Stimulated activated CD8-positive, alpha-beta memory T cell treated with anti-CD3 and anti-CD28 coated beads, Interleukin-7, amount 100 ng/mL, for 1 hour (primary cell): ENCODE data around the gene CLEC11A.

Experiments used
- DNase-seq, 2 donors: peaks; one replicate each; pipeline ENCODE4 v3.0.0-alpha.2; 2020; ENCODE audit warnings: low read depth in 2 of 2

The CLEC11A gene, protein sequence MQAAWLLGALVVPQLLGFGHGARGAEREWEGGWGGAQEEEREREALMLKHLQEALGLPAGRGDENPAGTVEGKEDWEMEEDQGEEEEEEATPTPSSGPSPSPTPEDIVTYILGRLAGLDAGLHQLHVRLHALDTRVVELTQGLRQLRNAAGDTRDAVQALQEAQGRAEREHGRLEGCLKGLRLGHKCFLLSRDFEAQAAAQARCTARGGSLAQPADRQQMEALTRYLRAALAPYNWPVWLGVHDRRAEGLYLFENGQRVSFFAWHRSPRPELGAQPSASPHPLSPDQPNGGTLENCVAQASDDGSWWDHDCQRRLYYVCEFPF

DNA sequence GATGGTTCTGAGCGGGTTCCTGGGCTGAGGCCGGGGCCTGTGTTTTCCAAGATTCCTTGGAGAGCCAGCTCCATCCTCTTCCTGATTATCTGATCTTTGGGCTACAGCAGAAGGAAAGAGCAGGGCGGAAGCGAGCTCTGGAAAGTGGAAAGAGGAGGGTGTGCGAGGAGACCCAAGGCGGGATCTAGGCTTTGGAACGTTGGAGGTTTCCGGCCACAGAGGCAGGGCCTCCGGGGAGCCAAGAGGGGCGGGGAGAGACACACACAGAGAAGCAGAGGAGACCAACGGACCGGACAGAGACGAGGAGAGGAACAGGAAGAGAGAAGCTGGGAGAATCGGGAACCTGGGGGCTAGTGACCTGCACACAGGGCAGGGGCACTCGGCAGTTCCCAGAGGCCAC is at the start of gene CLEC11A:
Gene CLEC11A, plus strand, starts transcription at position 296 of the 400 bp plus-strand sequence. CDS start 162 bp downstream, outside the sequence.
- DNase-seq, result no peak

DNA sequence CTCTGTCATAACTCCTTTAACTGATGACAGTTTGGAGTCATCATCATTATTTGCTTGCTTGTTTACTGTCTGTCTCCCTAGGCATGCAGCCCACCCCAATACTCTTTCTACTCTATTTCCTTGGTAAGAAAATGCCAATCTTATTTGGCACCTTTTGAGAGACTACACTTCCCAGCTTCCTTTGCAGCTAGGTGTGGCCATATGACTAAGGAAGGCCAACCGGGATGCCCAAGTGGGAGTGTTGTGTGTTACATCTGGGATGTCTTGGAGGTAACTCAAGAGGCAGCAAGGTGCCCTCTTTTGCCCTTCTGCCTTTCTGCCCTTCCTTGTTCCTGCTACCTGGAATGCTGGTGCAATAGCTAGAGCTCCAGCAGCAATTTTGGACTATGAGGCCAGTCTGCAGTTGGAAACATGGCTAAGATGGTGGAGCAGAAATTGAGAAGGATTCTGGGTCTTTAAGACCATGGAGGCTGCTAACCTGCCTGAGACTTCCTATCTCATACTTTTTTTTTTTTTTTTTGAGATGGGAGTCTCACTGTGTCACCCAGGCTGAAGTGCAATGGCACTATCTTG is 46.5 kb upstream of the CLEC11A start:
- DNase-seq, result no peak

DNA sequence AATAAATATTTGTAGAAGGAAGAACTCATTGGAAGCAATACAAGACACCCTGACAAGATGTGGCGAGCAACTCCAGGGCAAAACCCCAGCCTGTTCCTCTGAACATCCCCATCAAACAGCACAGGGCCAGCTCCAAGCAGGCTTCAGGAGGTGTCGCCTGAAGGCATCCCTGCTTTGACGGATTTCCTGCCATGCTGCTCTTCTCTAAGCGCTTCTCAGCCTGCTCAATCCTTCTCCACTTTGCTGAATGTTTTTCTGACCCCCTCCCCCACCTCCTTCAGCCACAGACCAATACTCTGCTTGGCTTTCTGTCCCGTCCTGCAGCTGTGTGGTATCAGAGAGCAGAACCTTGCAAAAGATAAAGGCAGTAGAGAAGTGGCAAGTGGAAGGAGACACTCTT is 45.5 kb upstream of the CLEC11A start:
- DNase-seq, result no peak

DNA sequence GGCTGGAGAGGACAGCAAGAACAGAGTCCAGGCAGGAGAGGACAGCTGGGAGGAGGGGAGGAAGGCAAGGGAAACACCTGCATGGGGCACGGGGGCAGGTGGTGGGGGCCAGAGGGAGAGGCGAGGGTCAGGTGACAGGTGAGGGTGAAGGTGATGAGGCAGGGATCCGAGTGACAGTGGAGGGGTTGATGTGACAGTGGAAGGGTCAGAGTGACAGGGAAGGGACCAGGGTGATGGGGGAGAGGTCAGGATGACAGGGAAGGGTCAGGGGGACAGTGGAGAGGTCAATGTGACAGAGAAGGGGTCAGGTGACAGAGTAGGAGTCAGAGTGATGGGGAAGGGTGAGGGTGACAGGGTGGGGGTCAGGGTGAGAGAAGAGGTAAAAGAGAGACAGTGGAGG is 44.8 kb upstream of the CLEC11A start:
- no peak for DNase-seq

DNA sequence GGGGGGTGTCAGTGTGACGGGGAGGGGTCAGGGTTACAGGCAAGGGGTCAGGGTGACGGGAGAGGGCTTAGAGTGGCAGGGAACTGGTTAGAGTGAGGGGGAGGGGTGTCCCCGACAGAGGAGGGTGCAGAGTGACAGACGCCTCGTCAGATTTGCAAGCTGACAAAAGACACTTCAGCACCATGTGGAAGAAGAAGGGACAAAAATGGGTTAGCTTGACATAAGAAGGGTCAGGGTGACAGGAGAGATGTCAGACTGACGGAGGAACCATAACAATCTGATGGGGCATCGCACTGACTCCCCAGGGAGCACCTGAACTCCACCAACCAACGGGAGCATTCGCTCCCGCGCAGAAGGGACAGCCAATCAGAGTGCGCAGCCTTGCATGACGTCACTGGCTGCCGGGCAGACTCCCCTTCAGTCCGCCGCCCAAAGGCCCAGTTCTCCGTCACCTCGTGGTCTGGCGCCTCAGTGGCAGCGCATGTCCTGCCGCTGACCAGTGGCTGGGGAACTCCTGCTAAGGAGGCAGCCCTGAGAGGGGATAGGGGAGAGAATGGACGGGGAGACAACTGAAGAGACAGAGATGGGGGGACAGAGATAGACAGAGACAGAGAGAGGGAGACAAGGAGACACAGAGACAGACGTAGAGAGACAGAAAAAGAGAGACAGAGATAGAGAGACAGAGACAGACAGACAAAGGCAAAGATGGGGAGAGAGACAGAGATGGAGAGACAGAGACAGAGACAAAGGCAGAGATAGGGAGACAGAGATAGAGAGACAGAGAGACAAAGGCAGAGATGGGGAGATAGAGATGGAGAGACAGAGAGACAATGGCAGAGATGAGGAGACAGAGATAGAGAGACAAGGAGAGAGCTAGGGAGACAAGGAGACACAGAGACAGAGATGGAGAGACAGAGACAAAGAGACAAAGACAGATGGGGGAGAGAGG is 43.7 kb upstream of the CLEC11A start:
- peak; percentile 51 to 59 for DNase-seq

DNA sequence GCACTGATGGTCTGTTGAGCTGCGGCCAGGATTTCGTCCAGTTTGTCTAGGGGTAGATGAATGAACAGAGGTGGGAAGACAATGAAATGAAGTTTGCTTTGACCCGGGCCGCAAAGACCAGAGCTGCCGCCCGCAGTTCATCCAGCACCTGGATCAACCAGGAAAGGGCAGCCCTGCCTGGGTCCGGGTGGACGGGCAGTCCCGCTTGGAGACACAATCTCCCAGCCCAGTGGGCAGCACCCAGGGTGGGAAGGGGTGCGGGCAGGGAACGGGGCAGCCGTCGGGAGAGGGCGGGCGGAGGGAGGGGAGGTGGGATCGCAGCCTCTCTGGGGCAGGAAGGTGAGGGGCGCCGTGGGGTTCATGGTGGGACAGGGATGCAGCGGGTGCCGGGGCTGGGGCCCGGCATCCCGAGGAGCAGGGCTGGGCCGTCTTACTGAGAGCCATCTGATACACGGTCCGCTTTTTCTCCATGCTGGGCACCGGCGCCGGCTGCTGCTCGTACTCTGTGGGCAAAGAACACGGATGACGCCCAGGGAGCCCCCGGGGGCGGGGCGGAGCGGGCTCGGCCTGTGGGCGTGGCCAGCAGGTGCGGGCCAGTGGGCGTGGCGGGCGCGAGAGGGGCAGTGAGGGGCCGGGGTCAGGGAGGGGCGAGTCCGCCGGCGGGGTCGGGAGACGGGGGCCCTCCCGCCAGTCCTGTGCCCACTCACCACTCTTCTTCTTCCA is 36.7 kb upstream of the CLEC11A start:
- no peak for DNase-seq

DNA sequence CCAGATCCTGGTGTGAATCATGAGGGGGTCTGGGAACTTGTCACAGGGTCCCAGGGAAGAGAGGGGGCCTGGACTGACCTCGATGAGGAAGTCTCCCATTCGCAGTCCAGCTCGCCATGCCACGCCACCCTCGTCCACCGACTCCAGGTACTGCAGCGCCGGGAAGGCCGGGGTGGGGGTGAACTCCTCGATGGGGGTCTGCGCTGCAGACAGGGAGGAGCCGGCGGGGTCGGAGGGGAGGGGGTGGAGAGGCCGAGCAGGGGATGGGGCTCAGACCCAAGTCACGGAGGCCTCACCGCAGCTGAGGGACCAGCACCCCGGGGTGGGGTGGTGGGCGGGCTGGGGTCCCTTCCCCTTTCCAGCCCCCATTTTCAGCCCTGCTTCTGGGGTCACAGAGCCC is 34.4 kb upstream of the CLEC11A start:
- DNase-seq, result no peak

DNA sequence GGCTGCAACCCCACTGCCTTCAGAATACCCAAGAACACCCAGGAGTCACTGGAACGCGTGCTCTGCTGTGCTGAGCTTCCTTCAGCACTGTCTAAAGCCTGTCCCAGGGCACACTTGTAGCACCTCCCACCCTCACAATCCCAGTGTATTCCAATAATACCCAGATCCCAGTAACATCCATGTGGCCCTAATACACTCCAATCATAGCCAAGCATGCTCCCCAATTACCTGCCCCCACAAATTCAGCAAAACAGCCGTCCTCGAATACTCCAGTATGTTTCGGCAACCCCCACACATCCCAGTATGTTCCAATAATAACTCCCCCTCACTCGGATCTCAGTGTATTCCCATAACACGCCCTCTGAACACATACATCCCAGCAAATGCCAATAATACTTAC is 32.7 kb upstream of the CLEC11A start:
- no peak for DNase-seq

DNA sequence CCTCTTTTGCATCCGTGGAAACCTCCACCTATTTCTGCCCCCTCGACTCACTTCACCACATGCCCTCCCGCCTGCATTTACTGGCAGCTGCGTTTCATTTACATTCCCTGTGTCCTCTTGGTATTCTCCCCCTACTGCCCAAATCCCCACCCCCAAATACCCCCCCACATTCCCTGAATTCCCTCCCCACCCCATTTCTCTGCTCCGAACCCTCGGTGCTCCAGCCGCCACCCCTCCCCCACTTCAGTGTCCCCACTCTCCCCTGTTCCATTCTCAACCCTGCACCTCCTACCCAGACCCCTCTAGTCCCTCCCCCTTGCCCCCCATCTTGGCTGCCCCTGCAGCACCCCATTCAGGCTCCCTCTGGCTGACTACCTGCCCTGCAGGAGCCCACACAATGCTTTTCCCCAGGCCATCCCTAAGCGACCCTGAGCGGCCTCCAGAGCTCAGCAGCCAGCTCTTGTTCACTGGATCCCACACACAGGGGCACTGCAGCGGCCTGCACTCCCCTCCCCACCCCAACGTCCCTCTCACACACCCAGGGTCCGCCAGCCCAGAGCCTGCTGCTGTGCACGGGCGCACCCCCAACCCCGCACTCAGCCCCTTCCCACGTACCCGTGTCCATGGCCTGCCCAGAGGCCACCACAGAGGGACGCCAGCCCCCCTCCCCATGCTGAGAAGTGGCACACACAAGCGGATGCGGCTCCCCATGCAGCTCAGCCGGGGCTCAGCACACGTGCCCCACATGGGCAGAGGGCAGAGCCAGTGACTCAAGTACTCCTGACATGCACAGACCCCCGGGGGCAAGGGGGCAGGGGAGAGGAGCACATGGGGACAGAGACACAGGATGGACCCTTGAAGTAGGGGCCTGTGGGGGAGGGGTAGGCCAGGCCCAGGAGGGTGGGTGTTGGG is 29.8 kb upstream of the CLEC11A start:
- no peak for DNase-seq

DNA sequence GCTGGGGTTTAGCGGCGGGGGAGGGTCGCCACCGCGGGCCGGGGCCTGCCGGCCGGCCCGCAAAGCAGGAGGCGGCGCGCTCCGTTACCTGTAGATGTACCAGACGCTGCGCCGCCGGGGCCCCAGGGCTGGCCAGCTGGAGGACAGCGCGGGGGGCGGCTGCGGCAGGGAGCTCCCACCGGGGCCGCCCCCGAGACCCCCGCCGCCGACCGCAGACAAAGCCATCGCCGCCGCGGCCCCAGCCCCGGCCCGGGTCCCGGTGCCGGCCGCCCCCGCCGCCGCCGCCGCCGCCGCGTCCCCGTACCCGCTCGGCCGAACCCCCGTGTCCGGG is 28.4 kb upstream of the CLEC11A start:
- DNase-seq, result no peak

DNA sequence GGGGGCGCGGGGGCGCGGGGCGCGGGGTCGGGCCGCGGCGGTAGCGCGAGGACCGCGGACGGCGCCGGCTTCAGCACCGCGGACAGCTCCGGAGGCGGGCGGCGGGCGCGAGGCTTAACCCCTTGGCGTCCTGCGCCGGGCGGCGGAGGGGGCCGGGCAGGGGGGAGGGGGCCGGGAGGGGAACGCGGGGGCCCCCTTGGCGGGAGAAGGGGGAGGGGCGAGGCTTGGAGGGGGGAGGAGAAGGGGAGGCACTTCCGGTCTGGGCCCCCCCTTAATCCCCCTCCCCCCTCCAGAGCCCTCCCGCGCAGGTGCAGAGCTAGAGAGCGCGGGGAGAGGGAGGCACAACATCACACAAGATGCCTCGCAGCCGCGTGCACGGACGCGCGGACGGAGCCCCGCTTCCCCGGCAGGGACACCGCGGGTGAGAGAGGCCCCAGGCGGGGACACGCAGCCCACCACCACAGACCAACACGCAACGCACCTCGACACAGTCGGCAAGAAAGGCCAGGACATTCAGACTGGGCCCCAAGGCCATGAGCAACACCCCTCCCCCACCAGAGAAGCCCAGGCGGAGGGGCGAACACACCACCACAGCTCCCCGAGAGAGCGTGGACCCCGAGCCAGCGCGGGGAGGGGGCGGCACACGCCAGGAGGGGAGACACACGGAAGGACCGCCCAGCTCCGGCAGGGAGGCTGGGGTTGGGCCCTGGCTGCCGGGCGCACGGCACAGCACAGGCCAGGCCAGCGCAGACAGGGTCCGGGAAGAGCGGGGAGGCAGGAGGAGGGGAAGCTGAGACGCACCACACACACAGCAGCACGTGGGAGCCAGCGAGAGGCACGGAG is 27.7 kb upstream of the CLEC11A start:
- no peak for DNase-seq

DNA sequence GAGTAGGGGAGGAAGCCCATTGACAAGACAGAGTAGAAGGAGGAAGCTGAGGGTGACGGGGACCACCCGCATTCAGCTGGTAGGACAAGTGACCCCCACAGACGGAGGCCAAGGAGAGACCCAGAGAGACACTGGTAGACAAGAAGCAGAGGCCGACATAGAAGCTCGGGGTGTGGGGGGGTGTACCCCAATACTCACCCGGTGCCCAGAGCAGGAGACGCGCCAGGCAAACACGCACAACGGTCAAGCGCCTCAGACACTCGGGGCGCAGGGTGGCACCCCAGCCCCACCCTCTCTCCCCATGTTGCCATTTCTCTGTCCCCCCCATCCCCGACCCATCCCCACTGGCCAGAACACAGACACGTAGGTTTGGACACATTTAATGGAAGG is 27.1 kb upstream of the CLEC11A start:
- DNase-seq, result no peak

DNA sequence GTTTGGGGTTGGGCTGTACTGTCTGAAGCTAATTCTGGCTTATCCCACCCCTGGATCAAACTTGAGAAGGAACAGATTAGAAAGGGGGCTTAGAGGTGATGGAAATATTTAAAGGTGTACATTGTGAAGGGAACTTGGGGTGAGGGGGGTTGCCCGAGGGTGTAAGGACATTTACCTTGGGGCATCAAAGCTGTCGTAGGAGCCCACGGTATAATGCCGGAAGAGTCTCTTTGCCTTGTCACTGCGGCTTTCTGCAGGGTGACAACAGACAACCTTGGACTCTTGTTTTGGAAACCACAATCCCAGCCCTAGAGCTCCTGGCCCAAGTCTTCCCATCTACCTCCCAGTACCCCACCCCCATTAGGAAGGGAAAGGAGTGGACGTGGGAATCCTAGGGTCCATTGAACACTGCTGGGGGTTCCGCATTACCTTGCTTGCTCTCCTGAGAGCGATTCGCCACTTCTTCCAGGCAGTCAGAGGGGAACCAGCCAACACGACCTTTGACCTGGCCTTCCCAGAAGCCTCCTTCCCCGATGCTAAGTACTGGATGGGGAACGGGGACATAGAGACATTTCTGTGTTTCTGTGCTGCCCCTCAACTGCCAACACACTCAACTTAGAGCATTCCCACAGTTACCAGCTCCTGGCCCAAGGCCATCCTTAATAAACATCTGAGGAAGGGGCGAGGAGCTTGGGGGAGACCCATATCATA is 25.6 kb upstream of the CLEC11A start:
- DNase-seq, result no peak

DNA sequence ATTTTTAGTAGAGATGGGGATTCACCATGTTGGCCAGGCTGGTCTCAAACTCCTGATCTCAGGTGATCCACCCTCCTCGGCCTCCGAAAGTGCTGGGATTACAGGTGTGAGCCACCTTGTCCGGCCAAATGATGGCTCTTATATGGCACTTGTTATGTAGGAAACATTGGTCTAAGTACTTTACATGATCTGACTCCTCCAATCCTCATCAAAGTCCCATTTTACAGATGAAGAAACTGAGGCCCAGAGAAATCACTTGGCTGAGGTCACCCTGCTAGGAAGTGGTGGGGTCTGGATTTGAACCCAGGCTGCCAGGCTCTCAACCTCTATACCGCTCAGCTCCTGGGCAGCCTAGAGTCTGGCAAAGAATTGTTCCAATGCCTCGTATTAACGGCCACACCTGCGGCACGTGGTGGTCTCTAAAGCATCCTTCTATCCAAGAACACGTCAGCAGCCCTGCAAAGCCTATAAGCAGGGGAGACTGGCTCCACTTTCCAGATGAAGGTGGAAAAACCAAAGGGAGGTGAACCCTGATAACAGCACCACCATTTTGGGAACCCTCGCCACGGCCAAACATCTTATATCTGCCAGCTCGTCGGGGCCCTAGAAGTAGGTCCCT is 21.7 kb upstream of the CLEC11A start:
- no peak for DNase-seq

DNA sequence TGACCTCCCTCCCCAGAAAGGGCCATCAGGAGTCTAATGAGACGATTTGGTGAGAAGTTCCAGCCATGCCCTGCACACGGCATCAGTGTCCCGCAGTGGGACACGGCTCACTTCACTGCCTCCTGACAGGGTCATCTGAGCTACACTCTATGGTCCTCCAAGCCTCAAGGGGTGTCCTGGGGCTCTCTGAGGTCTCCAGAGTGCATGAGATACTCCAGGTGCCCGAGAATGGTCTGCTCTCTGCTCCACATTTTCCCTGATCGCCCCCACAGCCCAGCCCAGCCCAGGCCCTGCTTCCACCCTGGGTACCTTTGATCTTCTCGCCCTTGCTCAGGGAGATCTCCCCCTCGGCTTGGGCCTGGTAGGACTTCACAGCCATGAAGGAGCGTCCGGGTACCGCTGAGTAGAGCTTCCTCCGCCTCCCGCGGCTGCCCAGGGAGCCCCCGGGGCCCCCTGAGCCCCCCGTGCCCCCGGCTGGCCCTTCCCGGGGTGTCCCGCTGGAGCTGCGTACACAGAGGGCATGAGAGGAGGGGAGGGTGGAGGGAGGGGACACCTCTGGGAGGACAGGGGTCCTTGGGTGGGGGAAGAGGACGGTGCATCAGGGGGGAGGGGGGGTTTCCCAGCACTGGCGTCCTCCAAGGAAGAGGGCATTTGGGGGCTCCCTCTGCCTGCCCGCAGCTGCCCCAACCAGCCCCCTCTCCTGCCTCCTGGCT is 20.9 kb upstream of the CLEC11A start:
- DNase-seq, result no peak

DNA sequence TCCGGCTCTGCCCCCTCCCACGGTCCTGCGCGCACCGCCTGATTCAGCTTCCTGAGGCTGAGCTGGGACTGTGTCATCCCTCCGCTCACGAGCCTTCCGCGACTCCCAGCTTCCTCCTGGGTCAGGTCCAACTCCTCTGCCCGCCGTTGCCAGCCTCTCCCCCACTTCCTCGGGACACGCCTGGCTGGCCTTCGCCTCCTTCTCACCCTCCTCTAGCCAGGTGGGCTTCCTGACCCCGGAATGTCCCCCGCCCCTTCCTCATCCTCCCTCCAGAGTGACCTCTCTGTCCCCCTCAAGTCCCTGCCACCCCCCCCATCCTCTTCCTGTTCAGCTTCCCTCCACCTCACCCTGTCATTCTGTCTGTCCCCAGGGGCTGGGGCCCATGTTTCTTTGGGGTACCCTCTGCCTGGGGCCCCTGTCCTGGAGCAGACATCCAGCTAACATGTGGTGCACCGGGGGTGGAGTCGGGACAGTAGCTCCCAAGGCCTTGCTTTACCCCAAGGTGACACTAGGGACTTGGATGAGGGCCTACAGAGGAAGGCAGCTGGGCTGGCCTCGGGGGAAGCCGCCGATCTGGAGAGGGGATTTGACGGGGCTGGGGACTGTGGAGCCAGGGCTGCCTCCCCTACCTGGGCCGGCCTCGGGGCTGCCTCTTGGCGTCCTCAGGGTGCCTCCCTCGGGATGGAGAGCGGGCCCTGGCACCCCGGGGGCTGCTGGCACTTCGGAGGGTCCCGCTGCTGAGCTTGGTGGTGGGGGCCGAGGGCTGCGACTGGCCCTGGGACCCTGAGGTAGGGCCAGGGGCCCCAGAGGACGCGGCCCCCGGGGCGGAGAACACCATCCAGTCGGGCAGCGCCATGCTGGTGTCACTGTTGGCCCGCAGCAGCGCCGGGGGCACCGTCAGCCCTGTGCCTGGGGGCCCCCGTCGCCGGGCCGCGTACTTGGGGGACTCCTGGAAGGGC is 20.0 kb upstream of the CLEC11A start:
- DNase-seq, result no peak
